ENCODE measurements around the gene MUC5B.

The MUC5B gene

DNA sequence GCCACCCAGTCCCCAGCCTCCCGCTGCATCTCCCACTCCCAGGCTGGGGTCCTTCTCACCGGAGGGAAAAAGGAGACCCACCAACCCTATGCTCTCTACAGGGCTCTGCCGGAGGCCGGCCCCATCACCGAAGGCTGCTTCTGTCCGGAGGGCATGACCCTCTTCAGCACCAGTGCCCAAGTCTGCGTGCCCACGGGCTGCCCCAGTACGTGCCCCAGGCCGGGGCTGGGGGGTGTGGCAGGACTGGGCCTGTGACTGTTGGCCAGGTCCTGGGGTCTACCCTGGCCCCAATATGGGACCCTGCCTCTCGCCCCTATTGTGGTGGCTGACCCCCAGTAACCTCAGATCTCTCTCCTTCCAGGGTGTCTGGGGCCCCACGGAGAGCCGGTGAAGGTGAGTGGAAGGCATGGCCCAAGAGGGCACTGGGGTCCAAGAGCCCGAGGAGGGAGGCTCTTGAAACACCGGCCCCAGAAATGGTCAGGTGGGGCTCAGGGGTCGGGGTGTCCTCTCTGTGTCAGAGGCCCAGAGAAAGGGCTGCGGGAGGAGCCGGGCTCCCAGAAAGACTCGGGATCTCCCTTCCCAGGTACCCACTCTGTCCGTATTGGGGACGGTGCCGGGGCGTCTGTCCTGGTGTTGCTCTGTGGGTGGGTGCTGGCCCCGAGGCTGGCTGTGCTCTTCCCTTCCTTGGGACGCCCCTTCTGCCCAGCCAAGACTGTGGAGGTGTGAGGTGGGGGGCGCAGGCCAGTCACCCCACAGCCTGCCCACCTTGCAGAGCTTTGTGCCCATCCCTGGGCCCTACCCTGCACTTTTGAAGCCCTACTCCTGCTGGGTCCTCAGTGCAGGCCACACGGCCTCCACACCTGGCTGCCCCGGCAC lies 26.1 kb upstream of the MUC5B start:
- no peak overlapping the region for H3K4me3 Mint-ChIP-seq
- no peak overlapping the region for H3K27ac Mint-ChIP-seq
- H3K27me3 Mint-ChIP-seq = no peaks in the 10 kb centered on the region
- no peaks in the 10 kb centered on the region for H3K9me3 Mint-ChIP-seq
- H3K36me3 Mint-ChIP-seq (ENCODE audit: low read depth) = no peaks in the 10 kb centered on the region
- no peaks in the 10 kb centered on the region for H3K4me1 Mint-ChIP-seq (ENCODE audit: low read depth)

GRCh38 chr11:1197431-1197885 lies 25.4 kb upstream of the MUC5B start:
- H3K27ac Mint-ChIP-seq = no peak overlapping the region
- no peaks in the 10 kb centered on the region for H3K4me1 Mint-ChIP-seq (ENCODE audit: low read depth)
- no peaks in the 10 kb centered on the region for H3K36me3 Mint-ChIP-seq (ENCODE audit: low read depth)
- no peaks in the 10 kb centered on the region for H3K27me3 Mint-ChIP-seq
- no peak overlapping the region for H3K4me3 Mint-ChIP-seq
- H3K9me3 Mint-ChIP-seq = no peaks in the 10 kb centered on the region

- no peaks in the 10 kb centered on the region for H3K4me1 Mint-ChIP-seq (ENCODE audit: low read depth)
- H3K27me3 Mint-ChIP-seq = no peaks in the 10 kb centered on the region
- no peak overlapping the region for H3K27ac Mint-ChIP-seq
- no peak overlapping the region for H3K4me3 Mint-ChIP-seq
- no peaks in the 10 kb centered on the region for H3K36me3 Mint-ChIP-seq (ENCODE audit: low read depth)
- no peaks in the 10 kb centered on the region for H3K9me3 Mint-ChIP-seq
Observed at GRCh38 chr11:1197886-1198560, 24.8 kb upstream of the MUC5B start.

- no peaks in the 10 kb centered on the region for H3K4me1 Mint-ChIP-seq (ENCODE audit: low read depth)
- no peaks in the 10 kb centered on the region for H3K27me3 Mint-ChIP-seq
Observed at GRCh38 chr11:1198561-1199240, 24.2 kb upstream of the MUC5B start.

DNA sequence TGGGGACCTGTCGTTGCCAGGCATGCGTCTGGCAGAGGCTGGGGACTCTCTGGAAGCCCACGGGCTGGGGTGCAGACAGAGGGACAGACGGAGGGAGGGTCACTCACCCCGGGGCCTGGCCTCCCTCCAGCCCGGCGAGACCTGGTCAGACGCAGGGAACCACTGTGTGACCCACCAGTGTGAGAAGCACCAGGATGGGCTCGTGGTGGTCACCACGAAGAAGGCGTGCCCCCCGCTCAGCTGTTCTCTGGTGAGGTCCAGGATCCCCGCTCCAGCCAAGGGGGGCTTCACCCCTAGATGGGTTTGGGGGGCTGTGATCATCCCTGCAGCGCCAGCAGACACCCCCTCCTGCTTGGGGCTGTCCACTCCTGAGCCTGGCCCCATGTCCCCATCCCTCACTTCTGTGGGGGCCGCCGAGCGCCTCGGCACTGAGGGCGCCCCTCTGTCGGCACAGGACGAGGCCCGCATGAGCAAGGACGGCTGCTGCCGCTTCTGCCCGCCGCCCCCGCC lies 23.6 kb upstream of the MUC5B start:
- Mint-ChIP-seq H3K27me3 (no peaks in the 10 kb centered on the region), H3K36me3 (ENCODE audit: low read depth) (no peaks in the 10 kb centered on the region), H3K9me3 (no peaks in the 10 kb centered on the region), H3K4me1 (ENCODE audit: low read depth) (no peaks in the 10 kb centered on the region), H3K27ac (no peak overlapping the region), H3K4me3 (no peak overlapping the region)

More at GRCh38 chr11:1198561-1199240, 24.2 kb upstream of the MUC5B start:
- Mint-ChIP-seq H3K36me3 (ENCODE audit: low read depth) (no peaks in the 10 kb centered on the region), H3K27ac (no peak overlapping the region), H3K4me3 (no peak overlapping the region), H3K9me3 (no peaks in the 10 kb centered on the region)

DNA sequence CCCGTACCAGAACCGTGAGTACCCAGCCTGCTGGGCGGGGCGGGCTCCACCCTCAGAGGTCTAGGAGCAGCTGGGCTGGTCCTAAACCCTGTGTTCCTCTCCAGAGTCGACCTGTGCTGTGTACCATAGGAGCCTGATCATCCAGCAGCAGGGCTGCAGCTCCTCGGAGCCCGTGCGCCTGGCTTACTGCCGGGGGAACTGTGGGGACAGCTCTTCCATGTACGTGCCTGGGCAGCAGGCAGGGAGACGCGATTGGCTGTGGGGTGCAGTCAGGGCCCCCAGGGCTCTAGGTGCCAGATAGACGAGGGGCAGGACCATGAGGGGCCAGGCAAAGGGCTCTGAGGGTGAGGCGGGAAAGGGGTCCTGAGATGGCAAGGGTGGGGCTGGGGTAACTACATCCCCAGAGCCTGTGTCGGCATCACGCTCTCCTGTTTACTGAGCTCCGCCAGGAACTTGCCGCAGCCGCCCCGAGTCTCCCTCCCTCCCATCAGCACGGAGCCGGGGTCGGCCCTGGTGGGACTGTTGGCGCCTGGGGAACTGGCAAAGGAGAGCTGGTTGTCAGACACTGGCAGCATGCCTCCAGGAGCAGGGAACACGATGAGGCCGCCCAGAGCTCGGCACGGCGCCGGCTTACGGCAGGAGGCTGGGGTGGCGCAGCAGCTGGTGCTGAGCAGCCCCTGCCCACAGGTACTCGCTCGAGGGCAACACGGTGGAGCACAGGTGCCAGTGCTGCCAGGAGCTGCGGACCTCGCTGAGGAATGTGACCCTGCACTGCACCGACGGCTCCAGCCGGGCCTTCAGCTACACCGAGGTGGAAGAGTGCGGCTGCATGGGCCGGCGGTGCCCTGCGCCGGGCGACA lies 22.9 kb upstream of the MUC5B start:
- Mint-ChIP-seq H3K9me3 (no peaks in the 10 kb centered on the region), H3K27me3 (no peaks in the 10 kb centered on the region), H3K36me3 (ENCODE audit: low read depth) (no peaks in the 10 kb centered on the region), H3K4me1 (ENCODE audit: low read depth) (no peaks in the 10 kb centered on the region), H3K4me3 (no peak overlapping the region), H3K27ac (no peak overlapping the region)

DNA sequence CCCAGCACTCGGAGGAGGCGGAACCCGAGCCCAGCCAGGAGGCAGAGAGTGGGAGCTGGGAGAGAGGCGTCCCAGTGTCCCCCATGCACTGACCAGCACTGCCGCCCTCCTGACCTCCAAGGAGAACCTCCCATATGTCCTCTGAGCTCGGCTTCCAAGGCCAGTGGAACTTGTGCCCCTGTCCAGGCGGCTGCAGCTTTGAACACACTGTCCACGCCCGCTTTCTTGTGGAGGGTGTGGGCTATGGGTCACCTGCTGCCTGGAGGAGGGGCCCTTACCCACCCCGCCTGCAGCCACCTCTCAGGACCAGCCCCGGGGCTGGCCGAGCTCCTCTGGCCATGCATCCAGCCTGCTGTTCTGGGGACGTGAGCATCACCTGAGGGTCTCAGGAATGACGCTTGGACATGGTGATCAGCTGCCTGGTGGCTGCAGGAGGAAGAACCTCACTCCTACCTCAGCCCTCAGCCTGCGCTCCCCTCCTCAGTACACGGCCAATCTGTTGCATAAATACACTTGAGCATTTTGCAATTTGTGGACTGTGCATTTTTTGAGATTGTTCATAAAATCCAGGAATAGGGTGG lies 22.2 kb upstream of the MUC5B start:
- Mint-ChIP-seq H3K27me3 (no peaks in the 10 kb centered on the region), H3K4me3 (no peak overlapping the region), H3K27ac (no peak overlapping the region), H3K36me3 (ENCODE audit: low read depth) (no peaks in the 10 kb centered on the region), H3K9me3 (no peaks in the 10 kb centered on the region), H3K4me1 (ENCODE audit: low read depth) (no peaks in the 10 kb centered on the region)

GRCh38 chr11:1201395-1202153 lies 21.3 kb upstream of the MUC5B start:
- Mint-ChIP-seq H3K36me3 (ENCODE audit: low read depth) (no peaks in the 10 kb centered on the region), H3K4me1 (ENCODE audit: low read depth) (no peaks in the 10 kb centered on the region), H3K9me3 (no peaks in the 10 kb centered on the region), H3K27ac (no peak overlapping the region), H3K4me3 (no peak overlapping the region), H3K27me3 (no peaks in the 10 kb centered on the region)

GRCh38 chr11:1202154-1202775 lies 20.6 kb upstream of the MUC5B start:
- Mint-ChIP-seq H3K36me3 (ENCODE audit: low read depth) (no peaks in the 10 kb centered on the region), H3K27me3 (no peaks in the 10 kb centered on the region), H3K4me1 (ENCODE audit: low read depth) (no peaks in the 10 kb centered on the region), H3K4me3 (no peak overlapping the region), H3K27ac (no peak overlapping the region), H3K9me3 (no peaks in the 10 kb centered on the region)

DNA sequence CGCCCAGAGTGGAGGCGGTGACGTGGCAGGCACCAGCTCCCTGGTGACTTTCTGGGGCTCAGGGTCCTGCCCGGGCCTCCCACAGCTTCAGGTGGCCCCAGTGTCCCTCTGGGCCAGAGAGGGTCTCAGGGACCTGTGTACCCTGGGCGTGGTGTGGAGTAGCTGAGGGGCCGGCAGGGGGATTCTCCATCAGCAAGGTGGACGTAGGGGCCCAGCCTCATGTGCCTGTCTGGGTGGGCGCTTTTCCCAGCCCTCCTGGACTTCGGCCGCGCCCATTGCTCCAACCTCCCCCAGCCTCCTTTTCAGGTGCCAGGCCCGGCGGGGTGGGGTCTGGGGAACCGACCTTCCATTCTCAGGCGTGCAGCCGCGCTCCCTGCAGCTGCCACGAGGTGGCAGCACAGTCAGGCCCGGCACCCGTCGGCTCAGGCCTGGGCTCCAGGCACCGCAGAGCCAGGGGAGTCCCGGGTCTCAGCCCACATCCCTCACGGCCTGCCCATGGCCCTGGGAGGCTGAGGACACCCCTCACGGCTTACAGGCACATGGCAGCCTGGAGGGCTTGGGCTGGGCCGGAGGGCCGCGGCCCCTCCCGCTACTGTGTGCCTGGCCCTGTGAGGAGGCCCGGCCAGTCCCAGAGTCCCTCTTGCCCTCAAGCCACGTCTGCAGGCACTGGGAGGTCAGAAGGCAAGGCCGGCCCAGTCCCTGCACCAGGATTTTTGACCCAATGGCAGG lies 19.9 kb upstream of the MUC5B start:
- H3K4me3 Mint-ChIP-seq = no peak overlapping the region
- no peaks in the 10 kb centered on the region for H3K27me3 Mint-ChIP-seq
- H3K27ac Mint-ChIP-seq = no peak overlapping the region
- H3K36me3 Mint-ChIP-seq (ENCODE audit: low read depth) = no peaks in the 10 kb centered on the region
- no peaks in the 10 kb centered on the region for H3K9me3 Mint-ChIP-seq
- H3K4me1 Mint-ChIP-seq (ENCODE audit: low read depth) = no peaks in the 10 kb centered on the region

DNA sequence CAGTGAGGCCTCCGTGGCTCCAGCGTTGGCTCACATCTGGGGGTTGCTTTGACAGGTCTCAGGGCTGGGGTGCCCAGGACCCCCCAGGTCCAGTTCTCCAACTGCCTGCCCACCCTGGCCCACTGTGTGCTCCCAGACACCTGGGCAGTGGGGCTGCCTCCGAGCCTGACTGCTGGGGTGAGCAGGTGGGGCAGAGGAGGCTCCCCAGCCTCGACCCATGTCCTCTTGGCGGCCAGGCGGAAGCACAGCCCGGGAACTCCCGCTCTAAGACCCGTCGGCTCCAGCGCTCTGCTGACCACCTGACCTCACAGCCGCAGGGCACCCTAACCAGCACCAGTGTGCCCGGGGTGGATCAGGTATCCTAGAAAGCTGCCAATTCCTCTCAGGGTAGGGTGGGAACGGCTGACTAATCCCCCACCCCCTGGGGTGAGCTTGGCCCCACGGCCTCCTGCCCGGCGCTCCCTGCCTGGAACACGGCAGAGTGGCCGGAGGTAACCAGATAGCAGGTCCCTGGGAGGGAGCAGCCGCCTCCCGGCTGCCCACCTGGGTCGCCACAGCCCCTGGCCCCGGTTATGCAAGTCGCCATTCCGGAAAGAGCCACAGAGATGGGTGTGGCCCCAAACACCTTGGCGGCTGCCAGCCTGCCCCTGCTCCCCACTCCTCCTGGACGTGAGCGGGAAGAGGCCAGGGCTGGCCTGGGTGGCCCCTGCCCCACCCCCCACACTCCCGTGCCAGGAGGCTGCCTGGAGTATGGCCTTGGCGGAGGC lies 19.2 kb upstream of the MUC5B start:
- no peaks in the 10 kb centered on the region for H3K27me3 Mint-ChIP-seq
- H3K9me3 Mint-ChIP-seq = no peaks in the 10 kb centered on the region
- no peak overlapping the region for H3K27ac Mint-ChIP-seq
- H3K4me3 Mint-ChIP-seq = no peak overlapping the region
- H3K4me1 Mint-ChIP-seq (ENCODE audit: low read depth) = no peaks in the 10 kb centered on the region
- no peaks in the 10 kb centered on the region for H3K36me3 Mint-ChIP-seq (ENCODE audit: low read depth)

- no peaks in the 10 kb centered on the region for H3K4me1 Mint-ChIP-seq (ENCODE audit: low read depth)
- peaks cover 4% of the 10 kb centered on the region for H3K27me3 Mint-ChIP-seq
- no peaks in the 10 kb centered on the region for H3K9me3 Mint-ChIP-seq
- H3K27ac Mint-ChIP-seq = no peak overlapping the region
- no peaks in the 10 kb centered on the region for H3K36me3 Mint-ChIP-seq (ENCODE audit: low read depth)
- no peak overlapping the region for H3K4me3 Mint-ChIP-seq
Observed at GRCh38 chr11:1204381-1205101, 18.3 kb upstream of the MUC5B start.
